GM18517 (cell line): Measurements from ENCODE around the gene IP6K2.

Source experiments
- ATAC-seq: cut with Tn5 transposase; IDR thresholded peaks from one replicate; pipeline ENCODE4 v1.9.1; 2021; ENCODE audit warnings: mild to moderate bottlenecking, moderate library complexity; ENCODE audit not compliant: unreplicated experiment

Gene IP6K2

DNA sequence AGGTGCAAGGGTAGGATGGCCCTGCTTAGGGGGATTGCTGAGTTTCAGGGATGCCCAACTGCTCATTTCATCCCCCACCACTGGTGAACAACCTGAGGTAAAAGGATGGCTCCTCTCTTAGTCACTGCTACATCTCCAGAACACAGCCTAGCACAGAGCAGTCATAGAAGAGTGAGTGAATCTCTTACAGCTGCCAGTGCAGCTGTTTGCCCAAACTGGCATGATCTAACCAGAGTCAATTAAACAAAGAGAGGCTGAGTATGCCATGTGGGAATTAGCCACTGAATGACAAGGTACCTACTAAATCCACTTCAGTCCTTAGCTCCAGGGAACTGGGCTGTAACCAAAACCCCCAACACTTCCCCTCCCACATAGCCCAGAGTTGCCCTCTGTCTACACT, 24.5 kb downstream of the IP6K2 start:
- no peak for ATAC-seq

DNA sequence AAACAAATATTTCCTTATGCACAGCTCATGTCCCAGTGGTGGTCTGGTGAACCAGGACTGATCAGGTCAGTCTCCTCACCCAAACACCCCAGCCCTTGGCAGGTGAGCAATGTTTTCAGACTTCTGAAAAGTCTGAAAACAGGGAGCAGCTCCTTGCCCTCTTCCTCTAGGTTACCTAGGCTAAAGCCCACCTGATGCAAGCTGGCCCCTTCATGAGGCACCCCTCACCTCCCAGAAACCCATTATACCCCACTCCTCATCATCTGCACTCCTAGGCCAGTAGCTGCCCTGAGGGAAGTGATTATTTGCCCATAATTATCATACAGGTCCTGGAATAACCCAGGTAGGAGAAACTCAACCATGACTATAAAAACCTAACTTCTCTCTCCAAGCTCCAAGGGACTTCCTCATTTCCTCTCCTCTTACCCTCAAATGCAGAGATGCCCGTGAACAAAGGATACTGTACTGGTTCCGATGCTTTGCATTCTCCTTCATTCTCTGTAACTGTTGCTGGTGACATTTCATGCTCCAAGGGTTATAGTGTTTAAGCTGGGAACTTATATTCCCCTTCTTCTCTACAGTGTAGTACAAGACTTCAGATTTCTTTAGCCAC, 26.1 kb downstream of the IP6K2 start:
- no peak for ATAC-seq

- no peak for ATAC-seq
Measured at GRCh38 chr3:48689384-48689783, 27.6 kb downstream of the IP6K2 start.

DNA sequence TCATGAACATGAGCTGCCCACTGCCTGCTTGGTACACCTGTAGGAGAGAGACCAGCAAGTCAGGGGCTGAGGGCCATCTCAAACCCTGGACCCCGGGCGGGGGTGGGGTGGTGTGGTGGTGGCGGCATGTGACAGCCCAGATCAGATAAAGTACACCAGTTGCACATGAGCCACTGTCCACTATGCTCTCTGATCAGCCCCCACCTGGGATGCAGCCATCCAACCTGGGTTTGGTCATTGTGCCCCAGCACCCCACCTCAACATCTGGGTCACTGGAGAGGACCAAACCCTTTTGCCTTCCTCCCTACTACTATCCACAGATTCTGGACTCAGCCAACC, 28.3 kb downstream of the IP6K2 start:
- ATAC-seq, result no peak

DNA sequence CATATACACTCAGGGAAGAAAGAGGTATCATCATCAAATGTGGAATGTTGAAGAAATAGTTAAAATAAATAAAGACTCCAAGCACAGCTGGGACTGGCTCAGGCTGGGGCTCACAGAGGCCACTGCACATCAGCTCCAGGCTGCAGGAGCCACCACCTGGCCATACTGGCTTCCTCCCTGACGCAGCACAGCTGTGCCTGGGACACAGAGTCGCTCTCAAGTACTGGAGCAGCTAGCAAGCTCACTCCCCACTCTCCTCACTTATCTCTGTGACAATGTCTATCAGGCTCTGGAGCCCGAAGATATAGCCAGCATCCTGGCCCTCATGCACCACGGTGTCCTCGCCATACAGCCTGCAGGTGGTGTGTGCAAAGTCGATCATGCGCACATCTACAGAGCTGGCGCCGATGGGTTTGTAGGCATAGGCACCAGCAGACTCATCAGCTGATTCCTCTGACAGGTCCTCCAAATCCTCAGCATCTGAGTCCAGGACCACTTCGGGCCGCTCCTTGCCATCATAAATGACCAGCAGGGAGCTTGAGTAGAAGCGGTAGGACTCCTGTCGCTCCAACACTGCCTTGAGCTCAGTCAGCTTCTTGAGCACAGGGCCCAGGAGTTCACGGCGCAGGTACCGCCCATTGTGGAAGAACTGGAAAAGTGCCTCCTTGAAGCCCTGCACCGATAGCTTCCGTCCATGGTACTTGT, 28.8 kb downstream of the IP6K2 start:
- no peak for ATAC-seq

DNA sequence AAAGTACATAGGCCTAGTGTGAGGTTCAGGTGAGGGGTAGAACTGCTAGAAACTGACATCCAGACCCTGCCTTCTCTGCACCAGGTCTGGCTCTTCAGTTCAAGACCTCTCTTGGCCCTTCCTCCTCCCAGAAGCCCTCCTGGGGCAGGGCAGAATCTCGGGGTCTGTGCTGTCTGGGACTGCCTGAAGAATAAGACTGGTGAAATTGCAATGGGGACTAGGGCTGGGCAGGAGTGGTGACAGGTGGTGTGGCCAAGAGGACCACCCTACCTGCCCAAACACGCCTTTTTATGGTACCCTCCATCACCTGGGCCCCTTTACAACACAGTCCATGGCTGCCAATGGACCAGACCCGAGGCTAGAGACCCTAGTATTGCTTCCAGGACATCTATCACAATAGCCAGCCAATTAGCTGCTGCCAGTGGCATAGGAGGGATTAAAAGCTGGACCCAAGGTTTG, 29.8 kb downstream of the IP6K2 start:
- ATAC-seq, result no peak

DNA sequence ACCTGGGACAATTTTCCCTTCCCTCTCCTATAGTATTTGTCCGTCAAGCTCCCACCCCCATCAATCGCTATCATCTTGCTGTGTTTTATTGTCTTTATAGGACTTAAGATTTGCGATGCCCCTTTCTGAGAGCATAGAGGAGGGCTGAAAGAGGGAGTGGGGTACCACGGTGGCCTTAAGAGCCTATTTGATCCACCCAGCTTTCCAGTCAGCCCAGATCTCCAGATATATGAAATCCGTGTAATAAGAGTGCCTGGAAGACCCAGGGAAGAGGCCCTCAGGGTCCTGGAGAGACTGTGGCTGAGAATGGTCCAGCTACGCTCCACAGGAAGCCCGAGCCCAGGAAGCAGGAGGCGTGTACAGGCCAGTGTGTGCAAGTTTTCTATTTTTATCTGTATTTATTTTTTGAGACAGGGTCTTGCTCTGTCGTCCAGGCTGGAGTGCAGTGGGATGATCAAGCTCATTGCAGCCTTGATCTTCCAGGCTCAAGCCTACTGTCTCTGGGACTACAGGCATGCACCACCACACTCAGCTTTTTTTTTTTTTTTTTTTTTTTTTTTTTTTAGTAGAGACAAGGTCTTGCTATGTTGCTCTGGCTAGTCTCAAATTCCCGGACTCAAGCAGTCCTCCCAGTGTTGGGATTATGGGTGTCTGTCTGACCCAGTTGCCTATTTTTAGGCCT, 30.3 kb downstream of the IP6K2 start:
- no peak for ATAC-seq

GRCh38 chr3:48685603-48686511, 31.2 kb downstream of the IP6K2 start, which contains the start of gene NCKIPSD:
Gene NCKIPSD (minus strand): TSS chr3:48685915. CDS start chr3:48685807, 108 bp downstream.
- peak; percentile 74 for ATAC-seq

GRCh38 chr3:48685293-48685602, 31.8 kb downstream of the IP6K2 start:
- peak; percentile 3 for ATAC-seq

DNA sequence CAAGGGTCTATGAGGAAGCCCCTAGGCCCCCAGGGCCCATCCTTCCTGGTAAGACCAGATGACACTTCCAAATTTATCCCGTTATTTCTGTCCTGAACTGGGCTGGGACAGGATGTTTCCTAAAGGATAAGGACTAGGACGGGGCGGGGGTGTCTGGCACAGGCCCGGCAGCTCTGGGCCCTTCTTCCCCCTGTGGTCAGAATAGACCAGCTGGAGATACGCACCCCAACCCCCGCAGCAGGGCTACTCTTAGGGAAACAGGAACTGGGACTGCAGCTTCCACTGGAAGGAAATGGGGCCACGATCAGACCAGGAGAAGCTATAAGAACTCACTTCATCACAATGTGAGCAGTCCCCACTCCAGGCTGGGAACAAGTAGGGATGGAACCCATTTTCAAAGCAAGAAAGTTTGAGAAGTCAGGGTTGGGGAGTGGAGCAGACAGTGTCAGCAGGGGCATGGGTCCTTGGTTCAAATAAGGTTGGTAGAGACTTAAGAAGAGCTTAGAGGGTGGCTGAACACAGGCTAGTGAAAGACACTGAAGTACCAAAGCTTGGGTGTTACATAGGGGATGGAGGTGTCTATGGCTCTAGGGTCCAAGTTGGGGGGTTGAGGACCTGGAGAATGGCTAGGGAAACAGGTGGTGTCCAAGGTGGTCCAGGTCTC, 32.4 kb downstream of the IP6K2 start:
- no peak for ATAC-seq

GRCh38 chr3:48684054-48684349, 33.0 kb downstream of the IP6K2 start:
- ATAC-seq, result no peak

DNA sequence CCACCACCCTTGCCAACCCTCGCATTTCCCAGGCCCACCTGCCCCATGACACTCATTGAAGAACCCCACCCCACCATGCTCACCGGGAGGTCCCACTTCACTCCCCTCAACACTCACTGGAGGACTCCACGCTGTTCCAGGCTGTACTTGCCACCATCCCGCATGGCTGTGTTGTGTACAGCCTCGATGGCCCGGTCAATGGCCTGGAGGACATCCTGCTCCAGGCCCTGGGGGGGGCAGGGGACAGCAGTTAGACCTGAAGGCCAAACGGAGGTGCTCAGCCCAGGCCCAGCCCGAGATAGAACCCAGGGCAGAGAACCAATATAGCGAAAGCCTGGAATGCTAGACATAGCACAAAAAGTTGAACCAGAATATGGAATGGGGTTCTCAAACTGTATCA, 34.2 kb downstream of the IP6K2 start:
- ATAC-seq, result no peak

- no peak for ATAC-seq
Measured at GRCh38 chr3:48681974-48682610, 34.9 kb downstream of the IP6K2 start.

- no peak for ATAC-seq
Measured at GRCh38 chr3:48681541-48681880, 35.5 kb downstream of the IP6K2 start.

DNA sequence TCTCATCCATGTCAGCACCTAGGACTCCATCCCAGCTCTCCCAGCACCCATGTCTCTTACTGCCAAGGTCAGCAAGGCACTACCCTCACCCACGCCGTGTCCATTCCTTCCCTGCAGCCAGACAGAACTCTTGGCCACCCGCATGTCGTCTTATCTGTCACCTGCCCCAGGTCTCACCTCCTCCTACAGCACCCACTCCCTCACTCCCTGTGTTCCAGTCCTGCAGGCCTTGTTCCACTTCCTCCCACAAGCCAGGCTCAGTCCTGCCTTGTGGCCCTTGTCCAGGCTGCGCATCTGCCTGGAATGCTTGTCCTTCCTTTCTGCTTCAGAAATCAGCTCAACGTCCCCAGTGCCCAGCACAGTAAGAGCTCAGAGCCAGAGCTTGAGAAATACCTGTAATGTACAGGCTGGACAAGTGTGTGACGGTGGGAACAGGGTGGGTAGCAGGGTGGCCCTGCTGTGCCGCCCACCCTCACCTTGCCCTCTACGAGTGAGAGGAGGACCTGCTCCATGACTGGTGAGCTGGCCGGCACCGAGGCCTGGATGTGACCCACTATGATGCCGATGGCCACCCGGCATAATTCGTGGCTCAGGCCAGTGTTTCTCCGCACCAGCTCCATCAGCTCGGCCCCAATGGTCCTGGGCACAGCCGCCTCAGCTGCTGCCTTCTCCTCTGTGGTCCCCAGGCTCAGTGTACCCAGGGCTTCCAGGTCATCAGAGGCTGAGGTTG, 36.0 kb downstream of the IP6K2 start:
- ATAC-seq, result no peak

DNA sequence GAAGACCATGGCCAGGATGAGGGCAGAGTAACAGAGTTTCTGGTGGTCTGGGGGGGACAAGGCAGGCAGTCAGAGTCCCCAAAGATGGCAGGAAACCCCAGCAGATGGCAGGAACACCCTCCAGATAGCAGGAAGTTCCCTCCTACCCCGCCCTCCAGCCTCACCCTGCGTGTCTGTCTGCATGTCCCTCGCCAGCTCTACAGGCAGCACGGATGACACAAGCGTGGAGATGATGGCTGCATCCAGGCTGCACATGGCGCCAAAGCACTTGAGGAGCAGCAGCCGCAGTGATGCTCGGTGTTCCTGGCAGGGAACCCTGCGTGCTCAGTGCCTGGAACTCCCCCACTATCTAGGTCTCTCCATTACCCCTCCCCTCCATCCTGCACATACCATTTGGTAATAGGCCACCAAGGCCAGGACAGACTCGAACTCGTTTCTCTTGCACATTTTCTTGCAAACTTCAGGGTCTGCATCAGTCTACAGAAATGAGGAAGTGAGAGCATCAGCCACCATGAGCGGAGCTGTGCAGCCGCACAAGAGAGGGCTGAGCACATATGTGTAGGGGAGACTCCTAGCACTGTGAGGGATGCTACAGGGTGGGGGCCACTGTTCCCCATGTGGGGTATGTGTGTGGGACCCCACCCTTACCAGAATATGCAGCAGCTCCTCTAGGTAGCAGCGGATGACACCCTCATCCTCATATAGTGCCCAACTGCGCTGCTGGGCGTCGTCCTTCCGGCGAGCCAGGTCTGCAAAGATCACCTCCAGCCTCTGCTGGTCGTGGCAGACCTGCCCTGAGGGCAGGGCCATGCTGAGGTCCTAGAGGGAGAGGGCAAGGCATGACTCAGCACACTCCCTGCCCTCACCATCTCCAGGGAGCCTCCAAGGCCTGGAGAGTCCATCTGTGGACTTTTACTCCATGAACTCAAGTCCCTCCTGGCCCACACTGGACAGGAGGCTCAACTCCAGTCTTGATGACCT, 37.3 kb downstream of the IP6K2 start:
- ATAC-seq, result no peak

DNA sequence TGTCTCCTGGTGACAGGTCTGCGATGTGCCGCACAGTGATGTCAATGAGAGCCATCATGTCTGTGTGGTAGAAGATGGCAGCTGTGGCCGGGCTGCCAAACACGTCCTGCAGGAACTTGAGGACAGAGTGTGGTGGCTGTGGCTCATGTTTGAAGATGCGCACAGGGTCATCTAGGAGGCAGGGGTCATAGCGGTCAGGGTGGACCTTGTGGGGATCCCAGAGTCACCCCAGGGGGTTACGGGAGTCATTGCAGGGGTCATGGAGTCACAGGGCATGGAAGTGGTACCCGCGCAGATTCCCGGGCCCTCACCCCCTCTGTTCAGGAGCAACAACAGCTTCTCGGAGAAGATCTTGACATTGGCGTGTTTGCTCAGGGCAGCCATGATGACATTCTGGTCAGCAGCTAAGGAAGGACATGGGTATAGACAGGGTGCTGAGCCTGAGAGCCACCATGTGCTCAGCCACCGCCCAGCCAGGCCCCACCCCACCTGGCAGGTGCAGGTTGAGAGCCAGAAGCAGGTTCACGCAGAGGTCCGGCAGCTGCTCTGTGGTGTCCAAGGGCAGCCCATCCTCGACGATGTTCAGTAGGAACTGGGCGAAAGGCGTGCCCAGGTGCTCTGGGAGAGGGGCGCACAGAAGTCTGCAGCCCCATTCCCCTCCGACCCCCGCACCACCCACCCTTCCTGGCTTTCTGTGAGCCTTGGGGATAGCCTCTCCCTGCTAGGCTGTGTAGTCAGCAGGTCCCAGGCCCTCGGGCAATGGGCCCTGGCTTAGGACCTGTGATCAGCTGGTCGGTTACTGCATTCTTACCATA, 38.2 kb downstream of the IP6K2 start:
- ATAC-seq, result no peak

DNA sequence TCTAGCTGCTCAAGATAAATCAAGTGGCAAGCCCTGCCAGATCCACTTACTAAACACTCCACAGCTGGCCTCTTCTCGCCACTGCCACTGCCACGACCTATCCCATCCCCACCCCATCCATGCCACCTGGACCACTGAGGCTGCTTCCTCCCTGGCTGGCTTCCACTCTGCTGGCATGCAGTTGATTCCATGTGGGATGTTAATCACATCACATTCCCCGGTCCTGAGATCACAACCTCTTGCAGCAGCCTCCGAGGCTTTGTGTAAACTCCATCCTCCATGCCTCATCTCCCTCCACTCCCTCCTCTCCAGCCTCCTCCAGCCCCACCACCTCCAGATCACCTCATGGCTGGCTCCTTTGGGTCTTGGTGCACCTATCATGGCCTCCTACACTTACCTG, 39.0 kb downstream of the IP6K2 start:
- ATAC-seq, result no peak
